ENCODE data around the gene COIL. TPM values are rescaled to one million over a fixed set of nuclear protein-coding genes. Genes with fewer than 3 reads are reported as not detected.
"Not testable (repeated sequence)": the region's sequence is repeated elsewhere in the genome, so short reads cannot be mapped to it uniquely, and the experiment has no call there.

Gene COIL
- total and polyA plus RNA-seq, 2 donors (not counting 3 experiments of a cell fraction or from before 2014, with no cell fraction given) = 4.2 to 20.6 TPM

- no peaks in the 10 kb centered on the region for H3K79me2 ChIP-seq (ENCODE audit: control insufficient read depth, insufficient read depth, low read length)
- no peak for FAIRE-seq
- H3K27me3 ChIP-seq (ENCODE audit: control insufficient read depth in 2 of 2, insufficient read depth in 2 of 2, low read length in 2 of 2) = no peaks in the 10 kb centered on the region
- no peak overlapping the region for H3K9ac ChIP-seq (replicated peaks; ENCODE audit: extremely low read depth, insufficient read depth, low read length)
- no peak overlapping the region for H3K4me3 ChIP-seq (replicated peaks in 1 of 3; ENCODE audit: insufficient read depth in 1 of 3, low read depth in 1 of 3, low read length in 3 of 3)
- no peaks in the 10 kb centered on the region for H3K9me3 ChIP-seq (replicated peaks; ENCODE audit: control insufficient read depth, insufficient read depth, low read length)
- BruUV-seq (replicated peaks) = no TSS peak
- ChIA-PET POLR2A (no interaction called here), CTCF (no interaction called here)
- TF ChIP-seq MYC (IDR thresholded peaks at IDR 0.05; ENCODE audit: low read depth, low read length) (no peak), MAX (IDR thresholded peaks at IDR 0.05; ENCODE audit: insufficient read depth, insufficient read length) (no peak), POLR2AphosphoS5 (IDR thresholded peaks at IDR 0.05; ENCODE audit: insufficient read depth, low read depth, low read length) (no peak), CTCF (IDR thresholded peaks at IDR 0.05; ENCODE audit: extremely low read depth in 1 of 2, insufficient read depth in 1 of 2, low read depth in 1 of 2, low read length in 2 of 2) (no peak), FOS (IDR thresholded peaks at IDR 0.05; ENCODE audit: borderline replicate concordance, insufficient read depth, low read length) (no peak), GATA2 (IDR thresholded peaks at IDR 0.05; ENCODE audit: insufficient read depth, insufficient read length, low read depth, low read length) (no peak), EZH2 (IDR thresholded peaks at IDR 0.05; ENCODE audit: borderline replicate concordance, low read depth, low read length, severe bottlenecking) (no peak), JUN (IDR thresholded peaks at IDR 0.05; ENCODE audit: borderline replicate concordance, insufficient read depth, insufficient read length, low read depth) (no peak), POLR2A (IDR thresholded peaks at IDR 0.05; ENCODE audit: low read depth, low read length) (no peak)
- H3K9me1 ChIP-seq (replicated peaks; ENCODE audit: control insufficient read depth, extremely low read depth, insufficient read depth, low read length) = no peaks in the 10 kb centered on the region
- peaks cover 10% of the 10 kb centered on the region for H3K4me1 ChIP-seq (ENCODE audit: control insufficient read depth, extremely low read depth, insufficient read depth, low read length)
- H3K36me3 ChIP-seq (ENCODE audit: control insufficient read depth in 2 of 2, extremely low read depth in 1 of 2, insufficient read depth in 2 of 2, low read length in 2 of 2) = peaks cover 0 to 5% of the 10 kb centered on the region in 2 experiments
- no peak overlapping the region for H3K27ac ChIP-seq (ENCODE audit: insufficient read depth, low read depth, low read length)
- DNase-seq (ENCODE audit: low read depth, low spot score) = no peak
- intact Hi-C loops (cut with micrococcal nuclease) = no loop called here
- no peaks in the 10 kb centered on the region for H4K20me1 ChIP-seq (replicated peaks; ENCODE audit: control insufficient read depth, extremely low read depth, insufficient read depth, low read length)
- H2AFZ ChIP-seq (ENCODE audit: low read depth, low read length) = no peak overlapping the region
- dilution Hi-C loops (cut with MboI; ENCODE audit: extremely low pct_ligation_motif_present, low sequenced_read_pairs) = no loop called here
- no peak overlapping the region for H3K4me2 ChIP-seq (ENCODE audit: insufficient read depth, low read length)
These were observed 21.5 kb upstream of the COIL start for GRCh38 chr17:56982312-56982711.

GRCh38 chr17:56980526-56980925, 19.7 kb upstream of the COIL start:
- H3K27me3 ChIP-seq (ENCODE audit: control insufficient read depth in 2 of 2, insufficient read depth in 2 of 2, low read length in 2 of 2); intact Hi-C loops (cut with micrococcal nuclease); H3K9ac ChIP-seq (replicated peaks; ENCODE audit: extremely low read depth, insufficient read depth, low read length); H4K20me1 ChIP-seq (replicated peaks; ENCODE audit: control insufficient read depth, extremely low read depth, insufficient read depth, low read length); DNase-seq (ENCODE audit: low read depth, low spot score); H2AFZ ChIP-seq (ENCODE audit: low read depth, low read length); dilution Hi-C loops (cut with MboI; ENCODE audit: extremely low pct_ligation_motif_present, low sequenced_read_pairs); H3K4me2 ChIP-seq (ENCODE audit: insufficient read depth, low read length); H3K36me3 ChIP-seq (ENCODE audit: control insufficient read depth in 2 of 2, extremely low read depth in 1 of 2, insufficient read depth in 2 of 2, low read length in 2 of 2); CTCF ChIA-PET; H3K27ac ChIP-seq (ENCODE audit: insufficient read depth, low read depth, low read length); BruUV-seq (replicated peaks); FAIRE-seq; POLR2A ChIA-PET; H3K9me3 ChIP-seq (replicated peaks; ENCODE audit: control insufficient read depth, insufficient read depth, low read length); H3K79me2 ChIP-seq (ENCODE audit: control insufficient read depth, insufficient read depth, low read length); H3K4me3 ChIP-seq (replicated peaks in 1 of 3; ENCODE audit: insufficient read depth in 1 of 3, low read depth in 1 of 3, low read length in 3 of 3); H3K9me1 ChIP-seq (replicated peaks; ENCODE audit: control insufficient read depth, extremely low read depth, insufficient read depth, low read length): not testable (repeated sequence)
- peaks cover 14% of the 10 kb centered on the region for H3K4me1 ChIP-seq (ENCODE audit: control insufficient read depth, extremely low read depth, insufficient read depth, low read length)
